ENCODE results near the gene PPARD.
"Not testable (repeated sequence)": the region's sequence is repeated elsewhere in the genome, so short reads cannot be mapped to it uniquely, and the experiment has no call there.

Gene PPARD

GRCh38 chr6:35406711-35407485 is 64.5 kb downstream of the PPARD start:
- no peak for DNase-seq (ENCODE audit: low read depth in 2 of 2)

GRCh38 chr6:35409245-35409644 is 66.9 kb downstream of the PPARD start:
- DNase-seq (ENCODE audit: low read depth in 2 of 2), result no peak

GRCh38 chr6:35410131-35410530 is 67.8 kb downstream of the PPARD start:
- DNase-seq (ENCODE audit: low read depth in 2 of 2), result no peak

GRCh38 chr6:35411066-35411465 is 68.7 kb downstream of the PPARD start:
- DNase-seq (ENCODE audit: low read depth in 2 of 2), result no peak

- DNase-seq (ENCODE audit: low read depth in 2 of 2), result no peak
These were observed 69.7 kb downstream of the PPARD start for GRCh38 chr6:35412102-35412501.

- no peak for DNase-seq (ENCODE audit: low read depth in 2 of 2)
These were observed 71.6 kb downstream of the PPARD start for GRCh38 chr6:35413911-35414310.

GRCh38 chr6:35415065-35415891 is 72.9 kb downstream of the PPARD start:
- DNase-seq (ENCODE audit: low read depth in 2 of 2), result no peak

GRCh38 chr6:35417979-35418661 is 75.8 kb downstream of the PPARD start:
- no peak for DNase-seq (ENCODE audit: low read depth in 2 of 2)

- no peak for DNase-seq (ENCODE audit: low read depth in 2 of 2)
These were observed 77.1 kb downstream of the PPARD start for GRCh38 chr6:35419417-35419816.

GRCh38 chr6:35419961-35420360 is 77.6 kb downstream of the PPARD start:
- no peak for DNase-seq (ENCODE audit: low read depth in 2 of 2)

- DNase-seq (ENCODE audit: low read depth in 2 of 2), result no peak
These were observed 82.9 kb downstream of the PPARD start for GRCh38 chr6:35425284-35425683.

GRCh38 chr6:35426074-35426473 is 83.7 kb downstream of the PPARD start:
- DNase-seq (ENCODE audit: low read depth in 2 of 2), result no peak

GRCh38 chr6:35427435-35427834 is 85.1 kb downstream of the PPARD start:
- no peak for DNase-seq (ENCODE audit: low read depth in 2 of 2)

GRCh38 chr6:35427851-35428321 is 85.5 kb downstream of the PPARD start:
- no peak for DNase-seq (ENCODE audit: low read depth in 2 of 2)

GRCh38 chr6:35428421-35429149 is 86.2 kb downstream of the PPARD start:
- no peak for DNase-seq (ENCODE audit: low read depth in 2 of 2)

- DNase-seq (ENCODE audit: low read depth in 2 of 2), result no peak
These were observed 87.1 kb downstream of the PPARD start for GRCh38 chr6:35429463-35429862.

- DNase-seq (ENCODE audit: low read depth in 2 of 2), result no peak
These were observed 89.9 kb downstream of the PPARD start for GRCh38 chr6:35432291-35432690.

GRCh38 chr6:35432702-35433101 is 90.3 kb downstream of the PPARD start:
- DNase-seq (ENCODE audit: low read depth in 2 of 2), result not testable (repeated sequence)

- no peak for DNase-seq (ENCODE audit: low read depth in 2 of 2)
These were observed 92.9 kb downstream of the PPARD start for GRCh38 chr6:35435074-35435837.

GRCh38 chr6:35436071-35436857 is 93.9 kb downstream of the PPARD start:
- DNase-seq (ENCODE audit: low read depth in 2 of 2), result no peak
